Esophagus squamous epithelium (tissue), 4 donors: ENCODE results near the gene IGDCC3.

ENCODE experiments used
- POLR2A ChIP-seq, 4 donors: fragments of 450-650 bp; IDR thresholded peaks; one replicate each; pipeline ENCODE4 v1.6.1; 2017; ENCODE audit warnings: antibody characterized with exemption in 4 of 4, mild to moderate bottlenecking in 4 of 4, moderate library complexity in 3 of 4
- TF ChIP-seq, protein P1 (sequence below), 6 experiments: fragments of 450-650 bp in 4 of 6; fragments of 200-600 bp in 2 of 6; sonication (generic) in 2 of 6; IDR thresholded peaks; one replicate each; pipeline ENCODE4 v1.5.1; 2016 to 2019; ENCODE audit warnings: antibody characterized with exemption in 6 of 6, mild to moderate bottlenecking in 4 of 6, moderate library complexity in 4 of 6

DNA sequence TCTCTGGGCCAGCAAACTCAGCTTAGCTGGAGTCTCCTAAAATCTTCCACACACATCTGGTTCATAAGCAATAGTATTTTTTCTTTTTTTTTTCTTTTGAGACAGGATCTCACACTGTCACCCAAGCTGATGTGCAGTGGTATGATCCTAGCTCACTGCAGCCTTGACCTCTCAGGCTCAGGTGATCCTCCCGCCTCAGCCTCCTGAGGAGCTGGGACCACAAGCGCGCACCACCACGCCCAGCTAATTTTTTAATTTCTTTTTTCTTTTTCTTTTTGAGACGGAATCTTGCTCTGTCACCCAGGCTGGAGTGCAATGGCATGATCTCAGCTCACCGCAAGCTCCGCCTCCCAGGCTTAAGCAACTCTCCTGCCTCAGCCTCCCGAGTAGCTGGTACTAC is 39.0 kb downstream of the IGDCC3 start:
- TF ChIP-seq, protein P1, sequence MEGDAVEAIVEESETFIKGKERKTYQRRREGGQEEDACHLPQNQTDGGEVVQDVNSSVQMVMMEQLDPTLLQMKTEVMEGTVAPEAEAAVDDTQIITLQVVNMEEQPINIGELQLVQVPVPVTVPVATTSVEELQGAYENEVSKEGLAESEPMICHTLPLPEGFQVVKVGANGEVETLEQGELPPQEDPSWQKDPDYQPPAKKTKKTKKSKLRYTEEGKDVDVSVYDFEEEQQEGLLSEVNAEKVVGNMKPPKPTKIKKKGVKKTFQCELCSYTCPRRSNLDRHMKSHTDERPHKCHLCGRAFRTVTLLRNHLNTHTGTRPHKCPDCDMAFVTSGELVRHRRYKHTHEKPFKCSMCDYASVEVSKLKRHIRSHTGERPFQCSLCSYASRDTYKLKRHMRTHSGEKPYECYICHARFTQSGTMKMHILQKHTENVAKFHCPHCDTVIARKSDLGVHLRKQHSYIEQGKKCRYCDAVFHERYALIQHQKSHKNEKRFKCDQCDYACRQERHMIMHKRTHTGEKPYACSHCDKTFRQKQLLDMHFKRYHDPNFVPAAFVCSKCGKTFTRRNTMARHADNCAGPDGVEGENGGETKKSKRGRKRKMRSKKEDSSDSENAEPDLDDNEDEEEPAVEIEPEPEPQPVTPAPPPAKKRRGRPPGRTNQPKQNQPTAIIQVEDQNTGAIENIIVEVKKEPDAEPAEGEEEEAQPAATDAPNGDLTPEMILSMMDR (IDR thresholded peaks at IDR 0.05): no peak
- no peak for TF ChIP-seq POLR2A (IDR thresholded peaks at IDR 0.05)
